Astrocyte of the cerebellum (primary cell): ENCODE data around the gene MEGF11.

Experiments used
- DNase-seq: peaks from one replicate; pipeline ENCODE4 v3.0.0-alpha.2; 2011; ENCODE audit warnings: low read depth
- H3K4me3 ChIP-seq: 2 replicates; pipeline ENCODE4 v1.5.1; 2011; ENCODE audit warnings: mild to moderate bottlenecking, low read depth, low read length, moderate library complexity
- in situ Hi-C: cut with HindIII; loops from 2 replicates; pipeline ENCODE4 v1.10.0; 2017; ENCODE audit warnings: low sequenced_read_pairs
- TF ChIP-seq, protein P1 (sequence below): IDR thresholded peaks from 2 replicates; pipeline ENCODE4 v1.5.1; 2012; ENCODE audit warnings: low read length, low read depth, moderate library complexity, mild to moderate bottlenecking; ENCODE audit errors: missing control alignments

MEGF11 gene

DNA sequence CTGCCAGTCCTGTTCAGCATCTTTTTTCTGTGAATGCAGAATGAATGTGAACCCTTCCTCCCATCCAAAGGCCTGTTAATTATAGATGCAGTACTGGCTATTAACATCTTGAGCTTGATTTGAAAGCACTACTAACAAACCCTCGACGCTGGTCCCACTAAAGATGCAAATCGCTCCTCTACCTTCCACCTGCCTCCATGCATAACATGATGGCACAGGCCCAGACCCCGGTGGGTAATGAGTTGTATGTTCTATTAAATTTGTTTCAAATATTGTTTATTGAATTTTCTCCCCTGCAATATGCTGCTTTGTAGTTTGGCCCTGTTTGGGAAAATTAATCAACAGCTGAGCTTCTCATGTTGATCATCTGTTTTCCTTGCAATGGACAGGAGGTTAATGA, 314.9 kb downstream of the MEGF11 start:
- TF ChIP-seq, protein P1, sequence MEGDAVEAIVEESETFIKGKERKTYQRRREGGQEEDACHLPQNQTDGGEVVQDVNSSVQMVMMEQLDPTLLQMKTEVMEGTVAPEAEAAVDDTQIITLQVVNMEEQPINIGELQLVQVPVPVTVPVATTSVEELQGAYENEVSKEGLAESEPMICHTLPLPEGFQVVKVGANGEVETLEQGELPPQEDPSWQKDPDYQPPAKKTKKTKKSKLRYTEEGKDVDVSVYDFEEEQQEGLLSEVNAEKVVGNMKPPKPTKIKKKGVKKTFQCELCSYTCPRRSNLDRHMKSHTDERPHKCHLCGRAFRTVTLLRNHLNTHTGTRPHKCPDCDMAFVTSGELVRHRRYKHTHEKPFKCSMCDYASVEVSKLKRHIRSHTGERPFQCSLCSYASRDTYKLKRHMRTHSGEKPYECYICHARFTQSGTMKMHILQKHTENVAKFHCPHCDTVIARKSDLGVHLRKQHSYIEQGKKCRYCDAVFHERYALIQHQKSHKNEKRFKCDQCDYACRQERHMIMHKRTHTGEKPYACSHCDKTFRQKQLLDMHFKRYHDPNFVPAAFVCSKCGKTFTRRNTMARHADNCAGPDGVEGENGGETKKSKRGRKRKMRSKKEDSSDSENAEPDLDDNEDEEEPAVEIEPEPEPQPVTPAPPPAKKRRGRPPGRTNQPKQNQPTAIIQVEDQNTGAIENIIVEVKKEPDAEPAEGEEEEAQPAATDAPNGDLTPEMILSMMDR = no peak
- no peak overlapping the region for H3K4me3 ChIP-seq
- DNase-seq = no peak
- in situ Hi-C loops = no loop called here

DNA sequence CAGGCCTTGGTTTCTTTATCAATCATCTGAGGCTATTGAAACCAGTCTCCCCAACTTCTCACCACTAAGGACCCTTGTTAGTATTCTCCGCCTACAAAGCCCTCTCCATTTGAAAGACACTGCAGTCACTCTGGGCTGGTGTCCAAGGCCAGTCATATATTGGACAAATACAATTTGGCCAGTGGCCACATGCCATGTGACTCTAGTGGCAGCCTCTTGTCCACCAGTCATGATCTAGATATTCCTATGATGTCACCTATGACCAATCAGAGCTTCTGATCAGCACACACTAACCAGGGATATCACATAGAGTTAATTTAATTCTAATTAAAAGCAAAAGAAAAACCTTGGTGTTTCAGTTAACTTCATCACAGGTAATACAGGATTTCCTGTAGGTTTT, 316.1 kb downstream of the MEGF11 start:
- no peak for DNase-seq
- TF ChIP-seq, protein P1 = no peak
- no peak overlapping the region for H3K4me3 ChIP-seq
- in situ Hi-C loops = no loop called here

DNA sequence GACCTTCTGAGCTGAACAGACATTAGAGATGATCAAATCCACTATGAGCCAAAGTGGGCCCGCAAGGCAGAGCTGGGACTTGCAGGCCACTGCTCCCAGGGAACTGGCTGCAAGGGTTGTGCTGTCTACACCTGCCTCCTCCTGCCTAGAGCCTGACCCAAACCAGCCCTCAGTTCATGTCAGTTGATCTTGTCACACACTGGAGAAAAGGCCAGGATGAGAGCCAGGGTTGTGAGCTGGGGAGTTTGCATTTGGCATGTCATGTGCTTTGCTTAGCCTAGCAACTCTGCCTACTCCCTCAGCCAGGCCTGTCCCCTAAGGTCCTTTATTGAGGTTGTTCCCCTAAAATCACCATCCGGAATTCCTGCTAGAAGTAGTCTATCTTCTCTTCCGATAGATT, 316.5 kb downstream of the MEGF11 start:
- in situ Hi-C loops = no loop called here
- no peak for DNase-seq
- TF ChIP-seq, protein P1 = no peak

DNA sequence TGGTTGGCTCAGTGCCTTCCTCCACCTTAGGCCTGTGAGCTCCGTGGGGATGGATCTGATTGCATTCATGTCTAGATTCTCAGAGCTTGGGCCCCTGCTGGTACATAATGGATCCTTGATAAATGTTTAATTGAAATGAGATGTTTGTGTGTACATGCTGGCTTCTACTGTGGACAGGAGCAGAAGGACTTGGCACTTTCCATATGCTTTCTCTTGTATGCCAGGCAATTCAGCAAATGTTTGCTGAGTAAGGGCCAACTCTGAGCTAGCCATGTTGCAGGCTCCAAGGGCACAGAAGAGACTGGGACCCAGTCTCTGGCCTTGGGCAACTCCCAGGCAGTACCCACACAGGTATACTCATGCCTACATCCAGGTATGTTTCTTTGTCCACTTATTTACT, 317.3 kb downstream of the MEGF11 start:
- no peak overlapping the region for H3K4me3 ChIP-seq
- TF ChIP-seq, protein P1 = no peak
- no peak for DNase-seq
- in situ Hi-C loops = no loop called here

More for the DNA sequence above, 316.5 kb downstream of the MEGF11 start:
- H3K4me3 ChIP-seq = no peak overlapping the region

DNA sequence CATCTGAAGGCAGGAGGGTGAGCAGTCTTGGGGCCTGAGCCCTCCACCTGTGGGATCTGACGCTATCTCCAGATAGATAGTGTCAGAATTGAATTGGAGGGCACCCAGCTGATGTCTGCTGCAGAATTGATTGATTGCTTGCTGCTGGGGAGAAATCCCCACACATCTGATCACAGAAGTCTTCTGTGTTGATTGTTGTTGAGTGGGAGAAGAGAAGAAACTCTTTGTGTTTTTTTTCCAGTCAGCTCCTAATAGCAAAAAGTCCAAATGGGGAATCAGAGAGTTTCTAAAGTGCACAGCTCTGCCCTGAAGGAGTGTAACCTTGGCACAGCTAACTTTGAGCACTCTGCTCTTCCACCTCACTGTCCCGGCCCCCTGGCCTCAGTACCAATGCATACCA, 318.2 kb downstream of the MEGF11 start:
- in situ Hi-C loops = no loop called here
- no peak for DNase-seq
- no peak overlapping the region for H3K4me3 ChIP-seq
- TF ChIP-seq, protein P1 = no peak

DNA sequence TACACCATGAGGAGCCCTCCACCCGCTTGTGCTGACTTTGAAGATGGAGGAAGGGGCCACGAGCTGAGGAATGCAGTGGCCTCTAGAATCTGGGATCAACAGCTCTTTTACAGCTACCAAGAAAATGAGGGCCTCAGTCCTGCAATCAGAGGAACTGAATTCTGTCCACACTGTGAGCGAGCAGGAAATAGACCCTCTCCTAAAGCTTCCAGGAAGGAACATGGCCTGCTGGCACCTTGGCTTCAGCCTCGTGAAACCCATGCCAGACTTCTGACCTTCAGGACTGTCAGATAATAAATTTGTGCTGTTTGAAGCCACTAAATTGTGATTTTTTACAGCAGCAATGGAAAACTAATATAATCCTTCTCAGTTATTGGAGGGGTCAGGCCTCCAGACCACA, 322.3 kb downstream of the MEGF11 start:
- DNase-seq = no peak
- TF ChIP-seq, protein P1 = no peak
- in situ Hi-C loops = no loop called here
- no peak overlapping the region for H3K4me3 ChIP-seq

DNA sequence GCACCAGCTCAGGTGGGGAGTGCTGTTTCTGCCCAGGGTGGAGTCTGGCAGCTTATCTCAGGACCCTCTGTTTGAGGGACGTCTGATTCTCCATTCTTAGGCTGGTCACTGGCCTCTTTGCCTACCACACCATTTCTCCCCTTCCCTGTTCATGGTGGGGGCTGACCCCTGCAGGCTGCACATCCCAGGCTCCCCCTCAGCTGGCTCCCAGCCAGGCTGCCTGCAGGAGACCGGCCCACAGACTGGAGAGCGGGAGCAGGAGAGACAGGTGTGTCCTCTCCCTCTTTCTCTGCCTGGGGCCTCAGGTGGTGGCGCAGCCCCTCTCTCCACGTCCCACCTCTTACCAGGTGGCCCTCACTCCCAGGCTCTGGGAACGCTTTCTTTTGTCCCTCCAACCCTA, 323.4 kb downstream of the MEGF11 start:
- TF ChIP-seq, protein P1 = no peak
- no peak overlapping the region for H3K4me3 ChIP-seq
- in situ Hi-C loops = no loop called here
- no peak for DNase-seq
